Stimulated activated CD4-positive, alpha-beta T cell treated with anti-CD3 and anti-CD28 coated beads, Interleukin-4, amount 100 ng/mL, for 1 hour (primary cell): ENCODE measurements around the gene MARCHF11.

Experiments used
- DNase-seq: peaks from one replicate; pipeline ENCODE4 v3.0.0-alpha.2; 2020

MARCHF11 gene, protein sequence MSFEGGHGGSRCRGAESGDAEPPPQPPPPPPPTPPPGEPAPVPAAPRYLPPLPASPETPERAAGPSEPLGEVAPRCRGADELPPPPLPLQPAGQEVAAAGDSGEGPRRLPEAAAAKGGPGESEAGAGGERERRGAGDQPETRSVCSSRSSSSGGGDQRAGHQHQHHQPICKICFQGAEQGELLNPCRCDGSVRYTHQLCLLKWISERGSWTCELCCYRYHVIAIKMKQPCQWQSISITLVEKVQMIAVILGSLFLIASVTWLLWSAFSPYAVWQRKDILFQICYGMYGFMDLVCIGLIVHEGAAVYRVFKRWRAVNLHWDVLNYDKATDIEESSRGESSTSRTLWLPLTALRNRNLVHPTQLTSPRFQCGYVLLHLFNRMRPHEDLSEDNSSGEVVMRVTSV

DNA sequence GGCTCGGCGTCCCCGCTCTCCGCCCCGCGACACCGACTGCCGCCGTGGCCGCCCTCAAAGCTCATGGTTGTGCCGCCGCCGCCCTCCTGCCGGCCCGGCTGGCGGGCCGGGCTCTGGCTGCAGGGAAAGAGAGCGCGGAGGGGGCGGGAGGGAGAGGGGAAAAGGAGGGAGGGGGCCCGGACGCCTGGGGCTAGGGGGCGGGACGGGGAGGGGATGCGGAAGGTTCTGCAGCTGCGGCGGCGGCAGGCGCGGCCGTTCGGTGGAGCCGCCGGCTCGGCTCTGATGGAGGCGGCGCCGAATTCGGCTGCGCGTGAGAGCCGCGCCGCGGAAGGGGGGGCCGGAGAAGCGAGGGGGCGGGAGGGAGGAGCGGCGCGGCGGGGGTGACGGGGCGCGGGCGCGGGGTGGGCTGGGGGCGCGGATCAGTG is at the start of gene MARCHF11:
TSS of gene MARCHF11 (minus strand) at position 281 of the 425 bp plus-strand sequence. CDS start at position 65, 216 bp downstream.
- DNase-seq: no peak

GRCh38 chr5:16225927-16226326 is 46.3 kb upstream of the MARCHF11 start:
- no peak for DNase-seq

DNA sequence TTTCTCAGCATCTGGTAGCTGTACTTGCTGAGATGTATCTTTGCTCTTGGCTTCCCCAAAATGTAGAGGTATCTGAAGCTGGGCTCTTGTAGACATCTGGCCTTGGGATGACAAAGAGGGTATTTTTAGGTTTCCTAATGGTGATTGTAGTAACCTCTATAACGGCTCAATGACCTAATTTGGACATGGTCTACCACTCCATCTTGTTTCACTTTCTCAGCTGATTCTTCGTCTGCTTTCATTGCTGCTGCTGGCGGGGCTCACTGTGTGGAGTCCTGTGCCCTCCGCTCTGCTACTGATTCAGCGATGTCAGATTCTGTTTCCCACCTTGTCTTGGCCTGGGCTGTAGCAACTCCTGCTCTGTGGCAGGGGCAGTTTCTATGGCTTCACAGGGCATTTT is 12.7 kb upstream of the MARCHF11 start:
- DNase-seq: no peak

DNA sequence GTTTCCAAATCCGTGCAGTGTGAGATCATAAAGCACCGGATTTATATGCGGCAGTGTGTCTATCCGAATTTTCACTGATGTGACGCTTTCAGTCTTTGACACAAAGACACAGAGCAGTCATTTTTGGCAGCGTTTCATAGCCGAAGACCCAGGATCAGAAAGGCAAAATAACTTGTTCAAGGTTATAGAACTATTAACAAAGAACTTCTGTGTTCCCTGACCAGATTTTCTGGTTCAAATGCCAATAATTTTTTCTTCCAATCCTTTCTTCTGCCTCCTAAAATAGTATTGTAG is 1.1 kb upstream of the MARCHF11 start:
- DNase-seq: no peak

DNA sequence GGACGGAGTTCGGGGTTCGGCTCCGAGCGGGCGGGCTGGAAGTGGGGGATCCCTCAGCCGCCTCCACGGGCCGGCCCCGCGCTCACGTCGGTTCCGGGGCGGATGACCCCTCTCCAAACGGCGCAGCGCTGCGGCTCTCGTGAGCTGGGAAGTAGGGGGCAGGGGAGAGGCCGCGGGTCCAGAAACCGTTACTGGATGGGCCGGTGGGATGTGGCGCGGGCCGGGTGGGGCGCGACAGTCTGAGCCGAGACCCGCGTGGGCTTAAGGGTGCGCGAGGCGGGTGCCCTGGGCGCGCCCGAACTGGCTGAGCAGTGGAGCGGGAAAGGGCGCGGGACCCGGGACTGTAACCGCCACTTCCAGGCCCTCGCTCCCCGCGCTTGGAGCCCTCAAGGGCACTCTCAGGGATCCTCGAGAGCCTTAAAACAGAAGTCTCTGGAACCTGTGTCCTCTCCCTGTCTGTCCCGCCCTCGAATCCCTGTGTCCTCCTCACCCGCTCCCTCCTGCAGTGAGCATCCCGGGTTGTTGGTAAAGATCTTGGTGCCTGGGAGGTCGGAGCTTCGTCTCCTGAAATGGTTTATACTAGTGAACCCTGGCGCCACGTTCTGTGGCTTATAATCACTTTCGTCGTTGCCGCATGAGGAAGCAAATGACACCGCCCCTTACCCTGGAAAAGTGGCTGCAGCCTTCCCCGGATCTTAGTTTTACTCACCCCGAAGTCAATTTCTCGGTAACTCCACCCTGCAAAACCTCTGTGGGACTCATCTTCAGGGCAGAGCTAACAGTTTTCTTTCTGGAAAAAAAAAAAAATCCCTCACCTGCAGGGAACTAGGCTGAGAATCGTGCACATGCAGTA is 571 bp upstream of the MARCHF11 start:
- DNase-seq: no peak

DNA sequence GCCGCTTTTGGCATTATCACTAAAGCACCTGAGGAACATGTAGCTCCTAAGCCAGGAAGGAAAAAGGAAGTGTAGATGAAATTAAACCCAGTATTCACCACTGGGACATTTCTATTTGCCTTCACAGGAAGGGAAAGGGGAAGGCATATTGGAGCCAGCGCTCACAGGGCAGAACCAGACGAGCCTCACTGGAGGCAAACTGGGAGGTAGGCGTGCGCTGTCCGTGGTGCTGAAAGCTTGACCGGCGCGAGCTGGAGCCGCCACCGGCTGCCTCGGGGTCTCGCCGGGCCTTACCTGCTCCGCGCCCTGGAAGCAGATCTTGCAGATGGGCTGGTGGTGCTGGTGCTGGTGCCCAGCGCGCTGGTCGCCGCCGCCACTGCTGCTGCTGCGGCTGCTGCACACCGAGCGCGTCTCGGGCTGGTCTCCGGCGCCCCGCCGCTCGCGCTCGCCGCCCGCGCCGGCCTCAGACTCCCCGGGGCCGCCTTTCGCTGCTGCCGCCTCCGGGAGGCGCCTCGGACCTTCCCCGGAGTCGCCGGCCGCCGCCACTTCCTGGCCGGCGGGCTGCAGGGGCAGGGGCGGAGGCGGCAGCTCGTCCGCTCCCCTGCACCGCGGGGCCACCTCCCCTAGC is 732 bp downstream of the MARCHF11 start:
- peak; percentile 31 for DNase-seq

- DNase-seq: no peak
Measured at GRCh38 chr5:16169550-16169949, 10.0 kb downstream of the MARCHF11 start.

DNA sequence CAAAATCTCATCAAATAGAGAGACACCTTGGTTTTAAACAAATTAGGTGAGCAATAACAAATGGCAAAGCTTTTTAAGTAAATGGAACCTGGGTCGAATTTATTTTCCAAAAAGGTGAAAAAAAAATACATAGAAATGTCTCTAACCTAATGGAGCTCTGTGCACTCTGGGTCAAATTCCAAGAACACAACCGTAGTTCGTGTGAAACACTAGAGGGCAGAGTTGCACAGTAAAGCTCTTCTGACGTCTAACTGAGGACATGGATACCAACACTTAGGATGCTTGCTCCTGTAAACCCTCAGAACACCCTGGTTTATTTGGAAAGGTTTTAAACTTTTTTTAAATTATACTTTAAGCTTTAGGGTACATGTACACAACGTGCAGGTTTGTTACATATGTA is 18.9 kb downstream of the MARCHF11 start:
- no peak for DNase-seq

DNA sequence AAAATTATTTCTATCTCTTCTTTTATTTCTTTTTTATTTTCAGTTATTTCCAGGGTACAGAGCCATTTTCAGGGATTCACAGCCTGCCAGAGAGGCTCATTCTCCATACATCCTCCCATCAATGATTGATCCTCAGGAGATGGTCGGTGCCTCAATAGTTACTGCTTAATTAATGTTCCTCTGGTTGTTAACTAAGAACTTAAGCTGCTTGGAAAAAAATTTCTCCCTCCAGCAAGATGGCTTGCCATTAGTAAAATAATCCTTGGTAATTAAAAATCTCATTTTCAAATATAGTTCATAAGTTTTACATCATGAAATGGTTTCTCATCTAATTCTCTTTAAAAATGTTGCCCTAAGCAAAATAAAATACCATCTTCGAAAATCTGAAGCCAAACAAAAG is 20.0 kb downstream of the MARCHF11 start:
- DNase-seq: no peak

GRCh38 chr5:16156152-16156551 is 23.4 kb downstream of the MARCHF11 start:
- no peak for DNase-seq

- DNase-seq: no peak
Measured at GRCh38 chr5:16152601-16153568, 26.7 kb downstream of the MARCHF11 start.

- no peak for DNase-seq
Measured at GRCh38 chr5:16149621-16150020, 30.0 kb downstream of the MARCHF11 start.

DNA sequence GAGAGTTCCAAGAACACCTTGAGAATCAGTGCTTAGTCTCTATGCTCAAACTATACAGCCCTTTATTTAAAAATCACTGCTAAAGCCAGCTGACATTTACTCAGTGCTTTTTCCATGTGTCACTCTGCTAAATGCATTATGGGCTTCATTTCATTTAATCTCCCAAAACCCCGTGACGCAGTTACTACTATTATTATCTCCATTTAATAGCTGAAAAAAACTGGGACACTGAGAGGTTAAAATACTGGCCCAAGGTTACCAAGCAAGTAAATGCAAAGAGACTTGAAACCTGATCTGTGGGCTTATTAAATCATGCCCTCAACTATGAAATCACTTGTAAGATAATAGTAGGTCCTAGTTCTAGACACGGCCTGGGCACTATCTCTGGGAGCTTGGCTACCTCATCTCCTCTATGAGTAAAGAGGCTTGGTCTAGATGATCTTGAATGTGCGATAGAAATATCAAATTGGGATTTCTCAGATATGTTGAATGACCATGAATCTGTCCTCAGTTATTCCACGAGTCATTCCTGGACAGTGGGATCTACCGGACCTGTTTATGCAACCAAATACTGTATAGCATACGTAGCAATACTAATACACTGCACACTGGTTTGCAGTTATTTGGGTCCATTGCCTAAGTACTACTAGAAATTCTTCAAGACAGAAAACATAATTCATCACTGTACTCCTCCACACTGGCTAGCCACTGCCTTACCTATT is 32.3 kb downstream of the MARCHF11 start:
- DNase-seq: no peak

DNA sequence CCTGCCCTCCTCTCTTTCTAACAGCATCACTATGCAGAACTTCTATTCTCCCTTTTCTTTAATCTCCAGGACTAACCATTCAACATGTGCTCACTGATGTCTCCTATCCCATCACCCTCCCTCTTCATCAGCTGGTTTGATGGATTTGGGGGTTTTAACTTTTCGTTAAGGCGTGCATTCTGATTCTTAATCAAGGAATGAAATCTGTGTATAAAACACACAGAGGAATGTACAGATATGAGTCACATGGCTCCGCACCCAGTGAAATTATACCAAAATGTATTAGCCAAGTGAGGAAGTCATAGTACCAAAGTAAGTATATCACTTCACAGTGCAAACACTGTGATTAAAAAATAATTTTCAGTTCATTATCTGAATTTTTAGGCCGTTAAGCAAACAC is 35.2 kb downstream of the MARCHF11 start:
- DNase-seq: no peak

GRCh38 chr5:16143361-16144049 is 36.1 kb downstream of the MARCHF11 start:
- no peak for DNase-seq

- DNase-seq: no peak
Measured at GRCh38 chr5:16140944-16141343, 38.6 kb downstream of the MARCHF11 start.

DNA sequence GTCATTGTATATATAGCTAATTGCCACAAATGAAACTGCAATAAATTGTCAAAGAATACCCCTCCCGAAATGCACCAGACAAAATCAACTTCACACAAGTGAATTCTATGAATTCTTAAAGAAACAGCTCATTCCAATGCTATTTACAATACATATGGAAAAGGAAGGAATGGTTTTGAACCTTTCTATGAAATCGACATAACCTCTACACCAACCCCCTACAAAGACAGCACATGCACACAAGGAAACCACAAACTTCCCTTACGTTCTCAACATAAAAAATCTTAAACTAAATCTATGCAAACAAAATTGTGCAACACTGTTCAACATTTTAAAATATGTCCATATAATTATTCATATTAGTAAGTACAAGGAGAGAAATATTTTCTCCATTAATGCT is 39.2 kb downstream of the MARCHF11 start:
- no peak for DNase-seq

DNA sequence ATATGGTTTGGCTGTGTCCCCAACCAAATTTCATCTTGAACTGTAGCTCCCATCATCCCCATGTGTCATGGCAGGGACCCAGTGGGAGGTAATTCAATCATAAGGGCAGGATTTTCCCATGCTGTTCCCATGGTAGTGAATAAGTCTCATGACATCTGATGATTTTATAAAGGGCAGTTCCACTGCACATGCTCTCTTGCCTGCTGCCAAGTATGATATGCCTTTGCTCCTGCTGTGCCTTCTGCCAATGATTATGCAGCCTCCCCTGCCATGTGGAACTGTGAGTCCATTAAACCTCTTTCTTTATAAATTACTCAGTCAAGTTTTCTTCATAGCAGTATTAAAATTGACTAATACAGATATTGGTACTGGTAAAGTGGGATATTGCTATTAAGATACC is 42.4 kb downstream of the MARCHF11 start:
- no peak for DNase-seq

DNA sequence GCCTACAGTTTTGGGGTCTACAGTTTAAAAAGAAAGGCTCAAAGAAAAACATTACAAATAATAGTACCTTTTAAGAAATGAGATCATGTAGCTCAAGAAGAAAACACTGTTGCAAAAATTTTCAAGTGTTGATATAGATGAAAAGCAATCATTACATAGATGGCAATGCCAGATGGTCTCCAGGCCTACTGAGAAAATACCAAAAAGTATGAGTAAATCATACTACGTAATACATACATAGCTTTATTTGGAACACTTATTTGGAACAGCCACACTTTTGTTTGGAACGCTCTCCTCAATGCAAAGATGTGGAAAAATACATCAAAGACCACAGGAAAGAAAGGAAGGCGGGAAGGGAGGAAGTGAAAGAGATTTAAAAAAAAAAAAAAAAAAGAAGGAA is 44.1 kb downstream of the MARCHF11 start:
- DNase-seq: no peak

GRCh38 chr5:16135003-16135402 is 44.6 kb downstream of the MARCHF11 start:
- no peak for DNase-seq

DNA sequence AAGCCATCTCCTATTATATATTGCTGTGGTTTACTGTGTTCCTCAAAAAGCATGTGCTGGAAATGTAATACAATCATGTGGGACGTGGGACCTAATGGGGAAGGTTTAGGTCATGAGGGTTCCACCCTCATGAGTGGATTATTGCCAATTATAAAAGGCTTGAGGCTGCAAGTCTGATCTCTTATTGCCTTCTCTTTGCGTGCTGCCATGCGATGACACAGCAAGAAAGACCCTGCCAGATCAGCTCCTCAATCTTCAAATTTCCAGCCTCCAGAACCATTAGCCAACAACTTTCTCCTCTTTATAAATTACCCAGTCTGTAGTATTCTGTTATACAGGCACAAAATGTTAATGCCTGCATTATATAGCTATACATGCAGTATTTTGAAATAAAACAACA is 45.4 kb downstream of the MARCHF11 start:
- no peak for DNase-seq
